Peyer's patch (tissue), 4 donors: ENCODE measurements around the gene UBAC2. TPM values are rescaled to one million over a fixed set of nuclear protein-coding genes. Genes with fewer than 3 reads are reported as not detected.

Experiments
- DNase-seq, 3 donors: peaks; one replicate each; pipeline ENCODE4 v3.0.0-alpha.2; 2017 to 2019
- H3K27ac ChIP-seq, 4 donors: fragments of 200-600 bp; sonication (generic); one replicate each; pipeline ENCODE4 v1.5.1; 2016 to 2019
- H3K27me3 ChIP-seq, 2 donors: fragments of 200-600 bp; sonication (generic); one replicate each; pipeline ENCODE4 v1.5.1; 2019
- H3K36me3 ChIP-seq, 3 donors: fragments of 200-600 bp; sonication (generic); one replicate each; pipeline ENCODE4 v1.5.1; 2016 to 2019
- H3K4me1 ChIP-seq, 4 donors: fragments of 200-600 bp; sonication (generic); one replicate each; pipeline ENCODE4 v1.5.1; 2016 to 2019
- H3K4me3 ChIP-seq, 4 donors: fragments of 200-600 bp; sonication (generic); 1 replicate in 3 of 4; 2 replicates in 1 of 4; pipeline ENCODE4 v1.5.1; 2016 to 2019; ENCODE audit warnings: mild to moderate bottlenecking in 1 of 4
- H3K9me3 ChIP-seq, 4 donors: fragments of 200-600 bp; sonication (generic); one replicate each; pipeline ENCODE4 v1.5.1; 2016 to 2019; ENCODE audit warnings: mild to moderate bottlenecking in 1 of 4
- POLR2A ChIP-seq, 2 donors: fragments of 450-650 bp; IDR thresholded peaks; one replicate each; pipeline ENCODE4 v1.5.1; 2017; ENCODE audit warnings: antibody characterized with exemption in 2 of 2, mild to moderate bottlenecking in 2 of 2, moderate library complexity in 2 of 2
- total RNA-seq, 4 donors: library from RNA; depleted of rRNA; stranded (reverse); fragments of >200 nt; gene quantifications; one replicate each; pipeline ENCODE4 v1.1.0, GENCODE V29; 2016
- TF ChIP-seq, protein P1 (sequence below), 6 experiments: fragments of 450-650 bp in 4 of 6; fragments of 200-600 bp in 2 of 6; sonication (generic) in 1 of 6; IDR thresholded peaks; one replicate each; pipeline ENCODE4 v1.5.1; 2017 to 2019; ENCODE audit warnings: antibody characterized with exemption in 6 of 6, mild to moderate bottlenecking in 3 of 6, moderate library complexity in 1 of 6

The UBAC2 gene
- total RNA-seq, 4 donors from 2014 or later = 38.8 to 67.8 (median 63.4) TPM

DNA sequence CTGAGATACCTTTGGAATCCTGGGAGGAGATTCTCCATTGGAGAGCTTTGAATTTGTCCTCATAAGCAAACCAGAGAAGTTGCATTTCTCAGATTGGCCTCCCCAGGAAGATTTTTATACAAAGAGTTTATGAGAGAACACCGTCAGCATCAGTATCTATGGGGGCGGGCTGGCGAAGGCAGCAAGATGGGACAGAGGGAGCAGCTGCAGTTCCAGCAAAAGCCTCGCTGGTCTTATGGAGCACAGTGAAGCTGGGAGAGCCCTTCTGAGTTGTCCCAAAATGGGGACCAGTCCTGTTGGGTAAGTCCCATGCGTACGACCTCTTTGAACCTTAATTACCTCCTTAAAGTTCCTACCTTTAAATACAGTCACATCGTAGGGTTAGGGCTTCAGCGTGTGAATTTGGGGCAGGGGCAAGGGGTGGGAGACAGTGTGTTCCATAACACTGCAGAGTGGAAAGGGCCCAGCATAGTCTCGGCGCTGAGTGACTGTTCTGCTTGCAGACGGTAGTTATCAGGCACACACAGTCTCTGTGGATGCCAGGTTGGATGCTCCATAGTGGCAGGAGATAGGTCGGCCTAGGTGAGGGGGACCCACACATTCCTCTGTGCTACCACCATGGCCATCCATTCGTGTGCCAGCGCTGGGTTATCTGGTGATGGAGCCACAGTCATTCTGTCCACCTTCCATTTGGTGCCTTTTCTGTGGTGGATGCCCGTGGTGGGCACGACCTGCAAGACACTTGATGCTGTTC lies 141.5 kb downstream of the UBAC2 start:
- Histone ChIP-seq H3K4me1 (no peaks in the 10 kb centered on the region), H3K4me3 (no peak overlapping the region), H3K9me3 (no peaks in the 10 kb centered on the region), H3K27me3 (no peaks in the 10 kb centered on the region), H3K27ac (no peak overlapping the region), H3K36me3 (peaks cover 0 to 62% (median 0%) of the 10 kb centered on the region in 3 donors)
- no peak for DNase-seq
- TF ChIP-seq, protein P1, sequence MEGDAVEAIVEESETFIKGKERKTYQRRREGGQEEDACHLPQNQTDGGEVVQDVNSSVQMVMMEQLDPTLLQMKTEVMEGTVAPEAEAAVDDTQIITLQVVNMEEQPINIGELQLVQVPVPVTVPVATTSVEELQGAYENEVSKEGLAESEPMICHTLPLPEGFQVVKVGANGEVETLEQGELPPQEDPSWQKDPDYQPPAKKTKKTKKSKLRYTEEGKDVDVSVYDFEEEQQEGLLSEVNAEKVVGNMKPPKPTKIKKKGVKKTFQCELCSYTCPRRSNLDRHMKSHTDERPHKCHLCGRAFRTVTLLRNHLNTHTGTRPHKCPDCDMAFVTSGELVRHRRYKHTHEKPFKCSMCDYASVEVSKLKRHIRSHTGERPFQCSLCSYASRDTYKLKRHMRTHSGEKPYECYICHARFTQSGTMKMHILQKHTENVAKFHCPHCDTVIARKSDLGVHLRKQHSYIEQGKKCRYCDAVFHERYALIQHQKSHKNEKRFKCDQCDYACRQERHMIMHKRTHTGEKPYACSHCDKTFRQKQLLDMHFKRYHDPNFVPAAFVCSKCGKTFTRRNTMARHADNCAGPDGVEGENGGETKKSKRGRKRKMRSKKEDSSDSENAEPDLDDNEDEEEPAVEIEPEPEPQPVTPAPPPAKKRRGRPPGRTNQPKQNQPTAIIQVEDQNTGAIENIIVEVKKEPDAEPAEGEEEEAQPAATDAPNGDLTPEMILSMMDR (IDR thresholded peaks at IDR 0.05) = no peak
- no peak for TF ChIP-seq POLR2A (IDR thresholded peaks at IDR 0.05)

DNA sequence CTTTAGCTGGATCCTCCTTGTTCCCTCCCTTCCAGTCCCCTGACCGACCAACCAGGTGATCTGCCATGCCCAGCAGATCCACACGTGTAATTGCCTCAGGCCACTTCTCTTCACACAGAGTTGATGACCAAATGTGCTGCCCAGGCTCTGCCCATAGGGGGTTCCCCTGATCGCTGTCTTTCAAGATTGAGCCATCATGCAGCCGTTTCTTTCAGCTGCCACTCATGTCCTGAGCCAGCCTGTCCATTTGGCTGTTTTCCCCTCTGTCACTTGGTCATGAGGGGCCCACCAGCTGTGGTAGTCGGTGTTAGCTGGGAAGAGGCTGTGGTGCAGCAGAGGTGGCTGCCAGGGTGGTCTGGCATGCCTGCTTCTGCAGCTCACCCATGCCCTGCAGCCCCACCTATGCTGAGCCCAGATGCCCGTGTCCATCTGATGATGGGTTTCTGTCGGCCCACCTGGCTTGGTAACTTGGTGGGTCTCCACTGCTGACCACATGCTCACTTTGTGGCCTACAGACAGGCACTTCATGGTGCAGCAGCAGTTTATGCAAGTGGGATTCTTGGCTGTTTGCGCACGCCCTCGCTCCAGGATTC lies 142.2 kb downstream of the UBAC2 start:
- no peaks in the 10 kb centered on the region for H3K27me3 ChIP-seq
- no peaks in the 10 kb centered on the region for H3K4me1 ChIP-seq
- no peaks in the 10 kb centered on the region for H3K9me3 ChIP-seq
- TF ChIP-seq, protein P1 (IDR thresholded peaks at IDR 0.05) = no peak
- no peak for TF ChIP-seq POLR2A (IDR thresholded peaks at IDR 0.05)
- no peak overlapping the region for H3K27ac ChIP-seq
- no peak overlapping the region for H3K4me3 ChIP-seq
- no peak for DNase-seq
- peaks cover 0 to 69% (median 0%) of the 10 kb centered on the region in 3 donors for H3K36me3 ChIP-seq

DNA sequence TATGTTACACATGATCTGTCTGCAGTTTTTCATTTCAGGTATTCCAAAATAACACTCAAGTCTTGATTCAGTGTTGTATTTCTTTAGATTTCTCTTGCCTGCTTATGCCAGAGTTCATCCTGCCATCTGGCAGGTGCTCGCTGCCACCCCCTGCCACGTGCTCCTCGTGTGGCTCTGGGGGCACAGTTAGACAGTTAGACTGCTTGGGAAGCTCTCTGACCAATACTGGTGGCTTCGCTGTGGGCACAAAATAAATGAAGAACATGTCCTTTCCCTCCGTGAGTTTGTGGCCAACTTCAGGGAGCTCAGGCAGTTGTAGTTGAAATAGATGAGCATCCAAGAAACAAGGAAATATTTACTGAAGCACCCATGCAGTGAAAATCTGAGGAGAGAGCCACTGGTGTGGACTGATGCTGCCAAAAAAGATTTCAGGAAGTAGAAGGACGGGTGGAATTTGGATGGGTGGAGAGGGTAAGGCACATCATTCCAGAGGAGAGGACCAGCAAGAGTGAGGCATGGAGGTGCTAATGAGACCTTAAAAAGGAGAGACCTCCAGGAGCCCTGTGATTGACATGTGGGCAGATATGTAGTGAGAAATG lies 144.1 kb downstream of the UBAC2 start:
- Histone ChIP-seq H3K9me3 (no peaks in the 10 kb centered on the region), H3K36me3 (peaks cover 0 to 80% (median 0%) of the 10 kb centered on the region in 3 donors), H3K4me1 (no peaks in the 10 kb centered on the region), H3K27me3 (no peaks in the 10 kb centered on the region), H3K4me3 (no peak overlapping the region), H3K27ac (no peak overlapping the region)
- no peak for DNase-seq
- TF ChIP-seq, protein P1 (IDR thresholded peaks at IDR 0.05) = no peak
- no peak for TF ChIP-seq POLR2A (IDR thresholded peaks at IDR 0.05)

DNA sequence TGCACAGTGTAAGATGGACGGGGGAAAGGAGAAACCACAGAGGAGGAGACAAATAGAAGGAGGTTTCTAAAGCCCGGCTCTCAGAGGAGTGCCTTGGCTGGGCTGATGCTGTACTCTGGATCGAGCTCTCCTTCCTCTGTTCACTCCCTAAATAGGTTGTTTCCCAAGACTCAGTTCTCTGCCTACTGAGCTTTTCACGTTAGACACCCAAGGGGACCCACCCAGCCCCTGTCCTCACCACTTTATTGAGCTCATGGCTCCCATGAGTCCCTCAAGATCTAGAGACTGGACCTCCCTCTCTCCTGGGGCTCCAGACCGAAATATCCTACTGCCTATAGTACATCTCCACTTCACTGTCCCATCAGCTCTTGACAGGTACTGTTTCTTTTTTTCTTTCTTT lies 144.7 kb downstream of the UBAC2 start:
- TF ChIP-seq POLR2A (IDR thresholded peaks at IDR 0.05) = no peak

DNA sequence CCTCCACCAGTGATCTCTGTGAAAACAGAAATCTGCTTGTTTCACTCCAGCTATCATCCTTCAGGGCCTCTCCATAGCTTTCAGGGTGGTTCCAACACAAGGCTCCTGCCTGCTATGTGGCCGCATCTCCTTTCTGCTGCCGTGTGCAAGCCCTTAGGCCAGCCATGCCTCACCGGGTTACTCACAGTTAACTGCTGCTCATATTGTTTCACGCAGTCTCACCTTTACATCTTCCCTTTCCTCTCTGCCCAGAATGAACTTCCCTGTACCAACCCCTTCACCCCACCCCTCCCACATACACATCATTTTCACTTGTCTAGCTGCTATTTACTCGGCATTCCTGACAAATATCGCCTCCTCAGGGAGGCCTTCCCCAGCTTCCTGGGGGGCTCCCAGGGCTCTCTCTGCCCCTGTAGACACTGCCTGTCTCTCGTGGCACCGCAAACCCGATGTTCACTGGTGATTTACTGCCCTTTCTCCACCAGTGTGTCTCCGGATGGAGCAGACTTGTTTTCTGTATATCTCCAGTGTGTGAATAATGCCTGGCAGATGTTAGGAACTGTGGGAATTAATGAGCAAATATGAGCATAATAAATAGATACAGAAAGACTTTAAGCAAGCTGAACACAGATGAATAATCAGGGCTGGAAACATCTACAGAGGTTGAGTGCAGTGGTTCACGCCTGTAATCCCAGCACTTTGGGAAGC lies 145.8 kb downstream of the UBAC2 start:
- no peak overlapping the region for H3K27ac ChIP-seq
- no peaks in the 10 kb centered on the region for H3K9me3 ChIP-seq
- H3K4me1 ChIP-seq = no peaks in the 10 kb centered on the region
- no peaks in the 10 kb centered on the region for H3K27me3 ChIP-seq
- no peak overlapping the region for H3K4me3 ChIP-seq
- H3K36me3 ChIP-seq = peaks cover 0 to 62% (median 0%) of the 10 kb centered on the region in 3 donors
- no peak for DNase-seq
- TF ChIP-seq POLR2A (IDR thresholded peaks at IDR 0.05) = no peak
- TF ChIP-seq, protein P1 (IDR thresholded peaks at IDR 0.05) = no peak

More for the DNA sequence above, 144.7 kb downstream of the UBAC2 start:
- peaks cover 0 to 74% (median 0%) of the 10 kb centered on the region in 3 donors for H3K36me3 ChIP-seq
- H3K27me3 ChIP-seq = no peaks in the 10 kb centered on the region
- H3K9me3 ChIP-seq = no peaks in the 10 kb centered on the region
- H3K4me1 ChIP-seq = no peaks in the 10 kb centered on the region
- DNase-seq = no peak
- no peak overlapping the region for H3K27ac ChIP-seq
- H3K4me3 ChIP-seq = no peak overlapping the region
